ENCODE data around the gene INO80E.

The INO80E gene

GRCh38 chr16:29993191-29993902 lies 2.7 kb upstream of the INO80E start:
- no peak for DNase-seq

- DNase-seq = no peak
These were observed 2.0 kb upstream of the INO80E start for GRCh38 chr16:29993903-29994599.

- DNase-seq = no peak
These were observed 1.3 kb upstream of the INO80E start for GRCh38 chr16:29994600-29995323.

- peak; percentile 96 for DNase-seq
These were observed 624 bp upstream of the INO80E start, which contains the start of gene HIRIP3 for GRCh38 chr16:29995324-29995910. HIRIP3 (minus strand) TSS chr16:29995617; CDS start chr16:29995605, 12 bp downstream.

- no peak for DNase-seq
These were observed 767 bp downstream of the INO80E start for GRCh38 chr16:29996766-29997250.

- no peak for DNase-seq
These were observed 3.6 kb downstream of the INO80E start for GRCh38 chr16:29999605-30000004.

- DNase-seq = no peak
These were observed 4.9 kb downstream of the INO80E start for GRCh38 chr16:30000735-30001631.

GRCh38 chr16:30002614-30003346 lies 6.7 kb downstream of the INO80E start:
- no peak for DNase-seq

- DNase-seq = no peak
These were observed 7.8 kb downstream of the INO80E start for GRCh38 chr16:30003670-30004423.

GRCh38 chr16:30004424-30004776 lies 8.4 kb downstream of the INO80E start:
- no peak for DNase-seq

- DNase-seq = no peak
These were observed 8.8 kb downstream of the INO80E start for GRCh38 chr16:30004811-30005242.

GRCh38 chr16:30005341-30006094 lies 9.5 kb downstream of the INO80E start:
- DNase-seq = peak; percentile 61

- no peak for DNase-seq
These were observed 10.0 kb downstream of the INO80E start for GRCh38 chr16:30006095-30006473.

GRCh38 chr16:30006659-30007377 lies 10.8 kb downstream of the INO80E start:
- DNase-seq = no peak

- no peak for DNase-seq
These were observed 11.4 kb downstream of the INO80E start for GRCh38 chr16:30007378-30007895.

- DNase-seq = no peak
These were observed 13.2 kb downstream of the INO80E start for GRCh38 chr16:30009085-30009862.

- DNase-seq = no peak
These were observed 14.2 kb downstream of the INO80E start for GRCh38 chr16:30009990-30010843.
